Measurements from ENCODE around the gene ZNF518B. TPM values are rescaled to one million over a fixed set of nuclear protein-coding genes. Genes with fewer than 3 reads are reported as not detected.
A peak's percentile ranks its signal among the peaks of the same experiment; 100 is the strongest.

ZNF518B gene
- total RNA-seq, 3 donors from 2014 or later = 13.5 to 16.8 (median 14.3) TPM

DNA sequence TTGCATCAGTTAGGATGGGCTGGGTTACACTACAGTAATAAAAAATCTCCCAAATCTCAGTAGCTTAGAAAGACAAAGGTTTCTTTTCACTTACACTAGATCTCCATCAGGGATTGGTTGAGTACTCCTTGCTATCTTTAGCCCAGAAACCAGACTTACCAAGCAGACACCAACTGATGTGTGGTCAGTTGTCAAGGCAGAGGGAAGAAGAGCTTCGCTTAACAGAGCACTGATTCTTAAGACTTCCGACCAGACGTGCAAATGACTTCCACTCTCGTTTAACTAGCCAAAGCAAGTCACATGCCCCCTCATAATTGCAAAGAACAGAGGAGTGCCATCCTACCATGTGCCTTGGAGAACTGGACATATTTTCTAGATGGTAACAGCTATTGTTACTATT is 5.7 kb upstream of the ZNF518B start:
- Mint-ChIP-seq H3K36me3 (ENCODE audit: insufficient read depth) (no peaks in the 10 kb centered on the region), H3K9me3 (no peaks in the 10 kb centered on the region), H3K27me3 (ENCODE audit: low read depth) (peaks cover 42% of the 10 kb centered on the region), H3K4me1 (ENCODE audit: low read depth) (peaks cover 14% of the 10 kb centered on the region), H3K4me3 (no peak overlapping the region)
- no peak for DNase-seq
- no peak for ATAC-seq

DNA sequence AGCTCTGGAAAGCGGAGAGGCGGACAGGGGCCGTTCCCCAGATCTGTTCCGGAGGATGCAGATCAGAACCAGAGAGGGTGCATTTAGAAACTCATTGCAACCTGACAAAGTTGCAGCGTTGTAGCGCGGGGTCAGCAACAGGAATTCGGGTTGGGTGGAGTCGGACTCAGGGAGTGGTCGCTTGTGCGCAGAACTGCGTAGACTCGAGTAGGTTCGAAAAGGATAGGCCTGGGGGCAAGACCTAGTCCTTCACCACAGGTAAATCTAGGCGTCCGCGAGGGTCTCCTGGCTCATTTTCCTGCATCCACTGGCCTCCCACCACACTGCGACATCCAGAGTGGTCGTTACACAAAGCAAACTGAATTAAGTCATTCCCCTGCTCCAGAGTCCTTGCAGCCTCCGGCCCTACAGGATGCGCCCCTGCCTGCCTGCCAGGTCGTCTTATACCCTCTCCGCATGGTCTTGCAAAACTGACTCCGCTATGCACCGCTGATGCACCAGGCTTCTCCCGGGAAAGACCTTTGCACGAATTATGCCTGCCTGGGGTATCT is 4.7 kb upstream of the ZNF518B start:
- peak overlapping the region; percentile 80 for H3K4me3 Mint-ChIP-seq
- H3K9me3 Mint-ChIP-seq = no peaks in the 10 kb centered on the region
- H3K27me3 Mint-ChIP-seq (ENCODE audit: low read depth) = peaks cover 37% of the 10 kb centered on the region
- no peak for ATAC-seq
- no peaks in the 10 kb centered on the region for H3K36me3 Mint-ChIP-seq (ENCODE audit: insufficient read depth)
- H3K4me1 Mint-ChIP-seq (ENCODE audit: low read depth) = peaks cover 20% of the 10 kb centered on the region
- DNase-seq = no peak

DNA sequence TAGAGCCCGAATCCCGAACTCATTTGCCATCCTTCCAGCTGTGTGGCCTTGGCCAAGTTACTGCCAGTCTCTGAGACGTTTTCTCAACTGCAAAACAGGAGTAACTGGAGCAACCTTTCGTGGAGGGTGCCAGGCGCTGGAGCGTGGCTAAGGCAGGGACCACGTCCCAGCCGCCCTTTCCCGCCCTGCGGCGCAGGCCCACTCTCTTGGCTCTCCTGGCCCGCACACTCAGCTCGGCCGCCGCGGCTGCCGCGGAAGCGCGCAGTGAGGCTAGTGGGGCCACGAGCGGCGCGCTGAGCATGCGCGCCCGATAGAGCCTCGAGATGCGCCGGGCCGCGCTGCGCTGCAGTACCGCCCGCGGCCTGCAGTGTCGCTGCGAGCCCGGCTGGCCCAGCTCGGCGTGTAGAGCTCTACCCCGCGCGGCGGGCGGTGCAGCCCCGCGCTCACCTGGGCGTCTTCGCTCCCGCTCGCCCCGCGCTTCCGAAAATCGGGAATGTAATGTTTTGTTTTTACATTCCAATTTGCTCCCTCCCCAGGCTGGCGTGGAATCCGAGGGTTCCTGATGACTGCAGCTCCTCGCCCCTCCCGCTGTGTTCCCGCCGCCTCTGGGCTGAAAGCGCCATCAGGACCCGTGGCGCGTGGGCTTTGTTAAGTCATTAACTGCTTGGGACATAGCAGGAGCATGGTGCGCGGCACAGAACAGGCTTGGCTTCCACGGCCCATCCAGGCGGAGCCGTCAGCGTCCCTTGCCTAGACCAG is 4.0 kb upstream of the ZNF518B start:
- H3K4me1 Mint-ChIP-seq (ENCODE audit: low read depth) = peaks cover 24% of the 10 kb centered on the region
- peak; percentile 70 for DNase-seq
- peak; percentile 83 for ATAC-seq
- H3K27me3 Mint-ChIP-seq (ENCODE audit: low read depth) = peaks cover 35% of the 10 kb centered on the region
- H3K9me3 Mint-ChIP-seq = no peaks in the 10 kb centered on the region
- peak overlapping the region; percentile 80 for H3K4me3 Mint-ChIP-seq
- peaks cover under 1% of the 10 kb centered on the region for H3K36me3 Mint-ChIP-seq (ENCODE audit: insufficient read depth)

DNA sequence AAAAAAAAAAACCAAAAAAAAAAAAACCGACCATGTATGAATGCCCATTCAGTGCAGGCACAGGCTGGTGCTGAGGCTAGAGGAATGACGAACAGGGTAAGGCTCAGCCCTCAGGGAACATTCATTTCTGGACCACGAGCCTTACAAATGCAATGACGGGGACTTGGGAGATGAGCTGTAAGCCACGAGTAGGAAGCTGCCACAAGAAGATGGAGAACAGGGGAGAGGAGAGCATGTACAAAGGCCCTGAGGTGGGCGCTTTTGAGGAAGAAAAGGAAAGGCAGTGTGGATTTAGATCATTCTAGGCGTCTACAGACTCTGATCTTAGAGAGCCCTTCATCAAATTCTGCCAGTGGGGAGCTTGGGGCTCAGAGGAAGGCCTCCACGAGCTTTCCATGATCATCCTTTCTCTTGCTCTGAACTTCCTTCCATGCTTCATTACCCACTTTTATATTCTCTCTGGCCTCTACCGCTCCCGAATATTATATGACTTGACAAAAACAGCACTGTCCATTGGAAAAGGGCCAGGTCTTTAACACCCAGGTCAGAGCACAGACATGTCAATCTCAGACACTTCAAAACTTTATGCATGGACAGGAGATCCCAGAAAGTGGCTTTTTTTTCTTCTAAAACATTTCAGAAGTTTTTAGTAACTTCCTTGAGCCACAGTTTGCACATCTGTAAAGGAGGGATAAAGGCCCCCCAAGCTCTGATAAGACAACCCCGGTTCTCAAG is 3.3 kb upstream of the ZNF518B start:
- H3K27me3 Mint-ChIP-seq (ENCODE audit: low read depth) = peaks cover 33% of the 10 kb centered on the region
- peak overlapping the region; percentile 33 for H3K4me3 Mint-ChIP-seq
- peaks cover 3% of the 10 kb centered on the region for H3K36me3 Mint-ChIP-seq (ENCODE audit: insufficient read depth)
- DNase-seq (no peak), ATAC-seq (no peak)
- H3K9me3 Mint-ChIP-seq = no peaks in the 10 kb centered on the region
- peaks cover 29% of the 10 kb centered on the region for H3K4me1 Mint-ChIP-seq (ENCODE audit: low read depth)

DNA sequence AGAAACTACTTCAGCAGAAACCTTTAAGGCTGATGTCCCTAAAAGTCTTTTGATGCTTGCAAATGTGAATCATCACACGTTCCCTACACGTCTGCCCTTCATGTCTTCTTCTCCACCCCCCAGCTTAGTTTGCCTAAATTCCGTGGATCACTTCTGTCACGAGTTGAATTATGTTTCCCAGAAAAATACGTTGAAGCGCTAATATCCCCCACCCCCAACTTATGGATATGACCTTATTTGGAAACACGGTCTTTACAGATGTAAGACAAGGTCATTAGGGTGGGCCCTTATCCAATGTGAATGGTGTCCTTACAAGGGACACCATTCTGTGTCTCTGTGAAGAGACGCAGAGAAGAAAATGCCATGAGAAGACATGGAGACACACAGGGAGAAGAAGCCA is 2.1 kb upstream of the ZNF518B start:
- H3K4me3 Mint-ChIP-seq = no peak overlapping the region
- no peaks in the 10 kb centered on the region for H3K9me3 Mint-ChIP-seq
- no peak for DNase-seq
- no peak for ATAC-seq
- peaks cover 11% of the 10 kb centered on the region for H3K36me3 Mint-ChIP-seq (ENCODE audit: insufficient read depth)
- peaks cover 23% of the 10 kb centered on the region for H3K27me3 Mint-ChIP-seq (ENCODE audit: low read depth)
- peaks cover 34% of the 10 kb centered on the region for H3K4me1 Mint-ChIP-seq (ENCODE audit: low read depth)

DNA sequence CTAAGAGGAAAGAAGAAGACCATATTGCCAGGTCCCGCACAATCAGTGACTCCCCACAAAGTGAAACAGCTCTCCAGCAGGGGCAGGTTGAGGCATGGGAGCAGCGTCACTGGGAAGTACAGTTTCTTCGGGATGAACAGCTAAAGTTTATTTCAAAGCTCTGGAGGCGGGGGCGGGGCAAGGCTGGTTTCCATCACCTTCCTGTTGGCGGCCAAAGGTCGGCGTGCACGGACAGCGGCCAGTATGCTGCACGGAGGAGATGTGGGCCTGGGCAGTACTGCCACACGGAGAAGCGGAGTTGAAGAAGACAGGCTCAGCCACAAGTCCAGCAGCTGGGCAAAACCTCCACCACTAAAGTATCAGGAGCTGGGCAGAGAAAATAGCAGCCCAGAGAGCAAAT is 951 bp upstream of the ZNF518B start:
- H3K4me3 Mint-ChIP-seq = no peak overlapping the region
- H3K9me3 Mint-ChIP-seq = no peaks in the 10 kb centered on the region
- DNase-seq = no peak
- peaks cover 17% of the 10 kb centered on the region for H3K27me3 Mint-ChIP-seq (ENCODE audit: low read depth)
- no peak for ATAC-seq
- peaks cover 36% of the 10 kb centered on the region for H3K4me1 Mint-ChIP-seq (ENCODE audit: low read depth)
- H3K36me3 Mint-ChIP-seq (ENCODE audit: insufficient read depth) = peaks cover 18% of the 10 kb centered on the region

DNA sequence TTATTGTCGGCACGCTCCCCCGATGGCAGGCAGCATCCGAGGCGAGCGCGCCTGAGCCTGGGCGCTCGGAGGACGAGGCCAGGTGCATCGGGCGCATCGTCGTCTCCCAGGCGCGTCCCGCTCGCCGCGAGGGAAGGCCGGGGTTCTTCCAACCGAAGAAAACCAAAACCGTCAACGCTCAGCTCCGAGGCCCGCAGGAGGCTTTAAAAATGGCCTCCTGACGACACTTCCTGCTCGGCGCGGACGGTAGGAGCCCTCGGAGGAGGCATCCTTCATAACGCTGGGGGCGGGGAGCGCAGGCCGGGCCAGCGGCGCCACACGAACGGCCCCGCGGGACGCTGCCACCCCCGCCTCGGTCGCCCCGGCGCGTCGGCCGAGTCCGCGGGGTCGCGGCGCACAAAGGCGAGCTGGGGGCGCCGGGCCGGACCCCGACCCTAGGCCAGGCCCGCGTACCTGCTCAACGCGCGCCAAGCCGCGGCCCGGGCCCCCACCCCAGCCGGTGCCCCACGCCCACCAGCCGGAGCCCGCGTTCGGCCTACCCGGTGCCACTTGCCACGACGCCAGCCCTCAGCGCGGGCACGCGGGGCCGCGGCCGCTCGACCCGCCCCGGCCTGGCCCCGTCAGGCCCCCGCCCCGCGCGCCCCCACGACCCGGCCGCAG is 501 bp downstream of the ZNF518B start:
- peak; percentile 67 to 70 for ATAC-seq

DNA sequence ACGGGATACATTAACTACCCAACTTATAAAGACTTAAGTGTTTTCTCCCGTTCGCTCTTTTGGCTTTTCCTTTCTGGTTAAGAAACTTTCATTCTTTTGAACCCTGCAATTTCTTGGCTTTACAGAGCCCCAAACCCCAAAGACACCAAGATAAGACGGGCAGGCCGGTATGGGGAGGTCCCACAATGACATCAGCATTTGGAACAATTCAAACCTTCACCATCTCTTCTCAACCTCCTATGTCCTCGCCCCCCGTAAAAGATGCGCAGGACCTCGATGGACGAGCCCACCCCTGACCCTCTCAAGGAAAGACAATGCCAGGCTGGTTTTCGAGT is 999 bp downstream of the ZNF518B start:
- ATAC-seq = no peak
- Mint-ChIP-seq H3K27me3 (ENCODE audit: low read depth) (no peaks in the 10 kb centered on the region), H3K4me1 (ENCODE audit: low read depth) (peaks cover 32% of the 10 kb centered on the region), H3K9me3 (peaks cover 4% of the 10 kb centered on the region), H3K4me3 (peak overlapping the region; percentile 89), H3K36me3 (ENCODE audit: insufficient read depth) (peaks cover 35% of the 10 kb centered on the region)
- no peak for DNase-seq

More for the DNA sequence above, 501 bp downstream of the ZNF518B start:
- DNase-seq = peak; percentile 33
- Mint-ChIP-seq H3K36me3 (ENCODE audit: insufficient read depth) (peaks cover 33% of the 10 kb centered on the region), H3K4me3 (peak overlapping the region; percentile 89), H3K4me1 (ENCODE audit: low read depth) (peaks cover 35% of the 10 kb centered on the region), H3K27me3 (ENCODE audit: low read depth) (peaks cover 2% of the 10 kb centered on the region), H3K9me3 (peaks cover 4% of the 10 kb centered on the region)

DNA sequence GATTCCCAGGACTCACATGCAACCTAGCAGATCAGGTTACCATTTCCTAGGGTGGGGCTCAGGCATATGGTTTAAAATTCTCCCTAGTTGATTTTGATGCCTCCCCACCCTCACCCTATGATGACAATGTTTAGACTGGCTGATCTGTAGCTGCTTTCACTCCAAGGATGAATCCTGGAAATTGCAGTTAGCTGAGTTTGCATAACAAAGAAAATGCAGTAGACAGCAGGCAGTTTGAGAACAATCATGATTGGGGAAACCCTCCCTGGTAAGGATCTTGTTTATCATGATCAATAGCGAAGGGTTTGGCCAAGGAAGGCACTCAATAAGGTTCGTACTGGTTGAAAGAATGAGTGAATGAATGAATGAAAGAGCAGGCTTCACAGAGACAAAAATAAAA is 2.1 kb downstream of the ZNF518B start:
- ATAC-seq = no peak
- peaks cover 27% of the 10 kb centered on the region for H3K4me1 Mint-ChIP-seq (ENCODE audit: low read depth)
- H3K4me3 Mint-ChIP-seq = no peak overlapping the region
- H3K27me3 Mint-ChIP-seq (ENCODE audit: low read depth) = no peaks in the 10 kb centered on the region
- peaks cover 4% of the 10 kb centered on the region for H3K9me3 Mint-ChIP-seq
- DNase-seq = no peak
- peaks cover 46% of the 10 kb centered on the region for H3K36me3 Mint-ChIP-seq (ENCODE audit: insufficient read depth)

DNA sequence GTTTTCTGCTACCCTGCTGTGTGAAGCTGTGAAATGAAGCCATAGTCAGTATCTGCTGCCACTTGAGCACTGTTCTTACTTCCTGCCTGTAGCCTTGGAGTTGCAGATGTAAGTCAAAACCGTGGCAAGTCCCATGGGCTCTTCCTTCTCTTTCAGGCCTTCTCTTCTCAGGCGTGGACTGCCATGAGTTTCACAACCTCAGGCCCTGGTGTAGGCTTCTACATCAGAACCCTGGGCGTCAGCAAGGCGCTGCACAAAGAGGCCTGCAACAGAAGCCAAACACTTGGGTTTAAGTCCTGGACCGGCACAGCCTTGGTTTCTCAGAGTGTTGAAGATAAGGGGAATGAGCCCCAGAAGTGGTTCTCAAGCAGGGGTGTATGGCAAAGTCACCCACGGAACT is 2.5 kb downstream of the ZNF518B start:
- H3K4me3 Mint-ChIP-seq = peak overlapping the region; percentile 16
- no peak for ATAC-seq
- H3K27me3 Mint-ChIP-seq (ENCODE audit: low read depth) = no peaks in the 10 kb centered on the region
- DNase-seq = no peak
- peaks cover 50% of the 10 kb centered on the region for H3K36me3 Mint-ChIP-seq (ENCODE audit: insufficient read depth)
- peaks cover 26% of the 10 kb centered on the region for H3K4me1 Mint-ChIP-seq (ENCODE audit: low read depth)
- H3K9me3 Mint-ChIP-seq = peaks cover 6% of the 10 kb centered on the region

DNA sequence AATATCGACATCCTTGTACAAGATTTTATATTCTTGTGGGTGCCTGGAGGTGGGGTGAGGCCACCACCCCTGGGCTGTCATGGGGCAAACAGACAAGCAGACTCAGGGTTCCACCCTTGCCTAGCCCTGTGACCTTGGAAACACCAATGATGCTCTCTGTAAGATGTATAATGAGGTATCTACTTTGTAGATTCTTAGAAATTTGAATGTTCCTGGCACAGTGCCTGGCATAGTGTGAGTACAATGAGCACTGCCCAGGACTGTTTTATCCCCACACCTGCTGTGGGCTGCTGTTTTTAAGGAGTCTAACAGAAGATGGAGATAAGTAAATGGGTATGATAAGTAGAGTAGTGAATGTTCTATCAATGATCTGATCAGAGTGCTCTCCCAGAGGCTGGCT is 3.1 kb downstream of the ZNF518B start:
- Mint-ChIP-seq H3K36me3 (ENCODE audit: insufficient read depth) (peaks cover 55% of the 10 kb centered on the region), H3K4me1 (ENCODE audit: low read depth) (peaks cover 24% of the 10 kb centered on the region), H3K4me3 (peak overlapping the region; percentile 47), H3K9me3 (peaks cover 12% of the 10 kb centered on the region), H3K27me3 (ENCODE audit: low read depth) (no peaks in the 10 kb centered on the region)
- no peak for ATAC-seq
- no peak for DNase-seq

DNA sequence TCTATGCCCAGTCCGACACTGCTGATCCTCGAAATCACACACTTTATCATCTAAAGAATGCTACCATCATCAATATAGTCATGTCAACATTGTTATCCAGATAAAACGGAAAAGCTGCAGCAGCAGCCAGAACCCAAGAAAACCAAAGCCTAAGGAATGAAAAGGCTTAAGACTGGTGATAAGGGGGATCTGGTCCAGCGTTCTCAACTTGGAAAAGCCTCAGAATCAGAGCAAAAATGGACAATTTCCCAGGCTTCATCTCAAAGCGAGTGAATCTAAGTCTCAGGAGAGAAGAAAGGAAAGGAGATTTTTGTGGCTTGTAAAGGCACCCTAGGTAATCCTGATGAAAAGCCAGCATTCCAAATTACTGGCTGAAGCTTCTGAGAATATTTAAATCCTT is 8.2 kb downstream of the ZNF518B start:
- DNase-seq (no peak), ATAC-seq (no peak)
- H3K9me3 Mint-ChIP-seq = peaks cover 47% of the 10 kb centered on the region
- H3K36me3 Mint-ChIP-seq (ENCODE audit: insufficient read depth) = peaks cover 87% of the 10 kb centered on the region
- H3K4me3 Mint-ChIP-seq = no peak overlapping the region
- no peaks in the 10 kb centered on the region for H3K27me3 Mint-ChIP-seq (ENCODE audit: low read depth)
- H3K4me1 Mint-ChIP-seq (ENCODE audit: low read depth) = peaks cover 2% of the 10 kb centered on the region

DNA sequence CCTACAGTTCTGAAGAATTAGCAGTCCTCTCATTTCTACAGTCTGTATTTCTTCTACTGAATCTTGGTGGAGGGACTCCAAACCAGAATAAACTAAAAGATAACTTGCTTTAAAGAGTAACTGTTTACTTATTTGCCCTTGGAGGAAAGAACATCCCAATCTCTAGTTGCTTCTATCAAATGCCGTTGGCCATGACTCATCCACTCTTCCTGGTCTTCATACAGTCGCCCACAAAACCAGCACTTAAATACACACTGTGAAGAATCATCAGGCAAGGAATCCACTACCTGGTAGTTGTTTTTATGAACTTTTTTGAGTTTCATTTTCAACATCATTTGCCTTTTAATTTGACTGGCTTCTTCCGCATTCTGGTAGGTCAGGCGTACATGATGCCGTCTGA is 14.2 kb downstream of the ZNF518B start:
- no peak for ATAC-seq

DNA sequence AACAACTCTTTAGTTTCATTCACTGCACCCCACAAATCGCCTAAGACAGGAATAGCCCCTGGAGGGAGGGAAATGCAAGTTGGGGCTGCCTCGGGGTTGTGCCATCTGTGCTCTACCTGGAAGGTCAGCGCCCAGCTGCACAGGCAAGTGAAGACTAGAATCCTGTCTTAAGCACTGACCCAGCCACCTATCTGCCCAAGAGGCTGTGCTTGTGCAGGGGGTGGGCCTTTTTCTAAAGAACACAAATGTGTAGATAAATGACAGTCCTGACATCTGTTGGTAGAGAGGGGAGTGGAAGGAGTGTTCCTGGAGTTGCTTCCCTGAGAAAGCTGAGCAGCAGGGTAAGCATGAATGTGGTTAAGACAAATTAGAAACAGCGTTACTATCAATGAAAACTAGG is 15.7 kb downstream of the ZNF518B start:
- DNase-seq (no peak), ATAC-seq (no peak)
- no peaks in the 10 kb centered on the region for H3K27me3 Mint-ChIP-seq (ENCODE audit: low read depth)
- H3K36me3 Mint-ChIP-seq (ENCODE audit: insufficient read depth) = peaks cover 44% of the 10 kb centered on the region
- H3K4me1 Mint-ChIP-seq (ENCODE audit: low read depth) = no peaks in the 10 kb centered on the region
- H3K9me3 Mint-ChIP-seq = peaks cover 56% of the 10 kb centered on the region
- H3K4me3 Mint-ChIP-seq = no peak overlapping the region

More for the DNA sequence above, 14.2 kb downstream of the ZNF518B start:
- peaks cover 53% of the 10 kb centered on the region for H3K36me3 Mint-ChIP-seq (ENCODE audit: insufficient read depth)
- peaks cover 2% of the 10 kb centered on the region for H3K4me1 Mint-ChIP-seq (ENCODE audit: low read depth)
- no peaks in the 10 kb centered on the region for H3K27me3 Mint-ChIP-seq (ENCODE audit: low read depth)
- H3K9me3 Mint-ChIP-seq = peaks cover 64% of the 10 kb centered on the region
- H3K4me3 Mint-ChIP-seq = no peak overlapping the region
- DNase-seq = no peak

Measured in activated T-cell treated with anti-CD3 and anti-CD28 coated beads, Interleukin-2, amount 50 U/mL, for 4 hours (primary cell).